A549 (cell line): ENCODE measurements around the gene NGB. TPM values are rescaled to one million over a fixed set of nuclear protein-coding genes. Genes with fewer than 3 reads are reported as not detected.

Source experiments
- ATAC-seq, 2 experiments: fragments of 200-7000 bp in 1 of 2; fragments of >200 bp in 1 of 2; cut with Nextera tagmentation in 1 of 2; cut with Tn5 transposase in 1 of 2; 3 replicates each; pipeline versions ENCODE4 v1.8.0 to v1.9.1; 2018 to 2020; ENCODE audit warnings: mild to moderate bottlenecking in 1 of 2, moderate library complexity in 1 of 2
- CTCF ChIA-PET: fragments of 300-600 bp; sonication (Branson Sonifier 250); formaldehyde crosslinking; extraction: SDS; loops from one replicate; lab custom pipeline; 2021; ENCODE audit warnings: antibody characterized with exemption, inconsistent platforms; lab: Yijun Ruan, JAX
- POLR2A ChIA-PET: fragments of 350-600 bp; formaldehyde crosslinking; extraction: SDS; loops from one replicate; lab custom pipeline; 2021; ENCODE audit warnings: antibody characterized with exemption, inconsistent platforms; lab: Yijun Ruan, JAX
- DNase-seq, 2 experiments: peaks; one replicate each; pipeline versions ENCODE4 v3.0.0 to v3.0.0-alpha.2; 2011 to 2016; ENCODE audit warnings: low read depth in 1 of 2, low spot score in 1 of 2
- FAIRE-seq: peaks from 2 replicates; lab custom pipeline; 2011; peaks lifted over from hg19 to GRCh38; lab: Jason Lieb, UNC
- H3K27ac ChIP-seq, 2 experiments: fragments of >200 bp; sonication (Bioruptor Twin); formaldehyde crosslinking; 3 replicates each; pipeline ENCODE4 v1.5.1; 2016 to 2017
- H3K4me1 ChIP-seq: fragments of >200 bp; sonication (Bioruptor Twin); formaldehyde crosslinking; 3 replicates; pipeline ENCODE4 v1.6.1; 2016
- H3K4me2 ChIP-seq: fragments of >200 bp; sonication (Bioruptor Twin); formaldehyde crosslinking; 3 replicates; pipeline ENCODE4 v1.6.1; 2016
- H3K4me3 ChIP-seq: fragments of >200 bp; sonication (Bioruptor Twin); formaldehyde crosslinking; 3 replicates; pipeline ENCODE4 v1.5.1; 2016
- H3K9me3 ChIP-seq: fragments of >200 bp; sonication (Bioruptor Twin); formaldehyde crosslinking; 3 replicates; pipeline ENCODE4 v1.6.1; 2016
- BHLHE40 ChIP-seq: IDR thresholded peaks from 2 replicates; pipeline ENCODE4 v1.6.1; 2012; ENCODE audit warnings: low read depth, low read length, inconsistent platforms
- CHD2 ChIP-seq: fragments of 150-350 bp; IDR thresholded peaks from 2 replicates; pipeline ENCODE4 v1.6.1; 2014; ENCODE audit warnings: low read length; ENCODE audit not compliant: partially characterized antibody
- CHD4 ChIP-seq: fragments of 200-600 bp; sonication (generic); IDR thresholded peaks from 2 replicates; pipeline ENCODE4 v1.6.1; 2016; ENCODE audit warnings: antibody characterized with exemption, mild to moderate bottlenecking, borderline replicate concordance
- EHF ChIP-seq: fragments of 250-450 bp; sonication (Bioruptor Pico); IDR thresholded peaks from 2 replicates; pipeline ENCODE4 v1.5.0; 2020; ENCODE audit warnings: mild to moderate bottlenecking
- EHMT2 ChIP-seq: fragments of 200-600 bp; sonication (generic); IDR thresholded peaks from 2 replicates; pipeline ENCODE4 v1.6.1; 2016; ENCODE audit warnings: antibody characterized with exemption, low read depth, mild to moderate bottlenecking, moderate library complexity
- ESRRA ChIP-seq: fragments of 150-350 bp; IDR thresholded peaks from 2 replicates; pipeline ENCODE4 v1.6.1; 2014; ENCODE audit warnings: mild to moderate bottlenecking, low read length, borderline replicate concordance
- FOSB ChIP-seq: fragments of 250-450 bp; sonication (Bioruptor Pico); IDR thresholded peaks from 2 replicates; pipeline ENCODE4 v1.5.0; 2020; ENCODE audit warnings: mild to moderate bottlenecking, moderate library complexity
- FOSL2 ChIP-seq, 2 experiments: fragments of 450-650 bp in 1 of 2; fragments of >200 bp in 1 of 2; sonication (Bioruptor Twin) in 1 of 2; formaldehyde crosslinking; IDR thresholded peaks; 2 replicates each; pipeline versions ENCODE4 v1.5.0 to v1.6.1; 2016 to 2020; ENCODE audit warnings: mild to moderate bottlenecking in 1 of 2, moderate library complexity in 1 of 2
- FOXS1 ChIP-seq: fragments of 250-450 bp; sonication (Bioruptor Pico); IDR thresholded peaks from 2 replicates; pipeline ENCODE4 v1.5.0; 2020; ENCODE audit warnings: mild to moderate bottlenecking, moderate library complexity
- GATA3 ChIP-seq: IDR thresholded peaks from 2 replicates; pipeline ENCODE4 v1.6.1; 2012; ENCODE audit warnings: borderline replicate concordance
- HOXB5 ChIP-seq: fragments of 250-450 bp; sonication (Bioruptor Pico); IDR thresholded peaks from 2 replicates; pipeline ENCODE4 v1.5.0; 2020; ENCODE audit warnings: mild to moderate bottlenecking, moderate library complexity
- JUN ChIP-seq, 2 experiments: fragments of >200 bp; sonication (Bioruptor Twin); formaldehyde crosslinking; IDR thresholded peaks; 2 replicates in 1 of 2; 3 replicates in 1 of 2; pipeline ENCODE4 v1.6.1; 2016 to 2017
- KDM1A ChIP-seq: fragments of 200-600 bp; sonication (generic); IDR thresholded peaks from 2 replicates; pipeline ENCODE4 v1.6.1; 2016; ENCODE audit warnings: low read depth, mild to moderate bottlenecking
- NFE2L2 ChIP-seq: fragments of 150-350 bp; conservative IDR thresholded peaks from 2 replicates; pipeline ENCODE4 v1.6.1; 2014; ENCODE audit warnings: low read length
- NPAS2 ChIP-seq: fragments of 250-450 bp; sonication (Bioruptor Pico); IDR thresholded peaks from 2 replicates; pipeline ENCODE4 v1.8.0; 2022; ENCODE audit warnings: mild to moderate bottlenecking, moderate library complexity, borderline replicate concordance
- NR3C1 ChIP-seq: fragments of >200 bp; sonication (Bioruptor Twin); formaldehyde crosslinking; IDR thresholded peaks from 3 replicates; pipeline ENCODE4 v1.6.1; 2017
- POLR2A ChIP-seq: IDR thresholded peaks from 2 replicates; pipeline ENCODE4 v1.6.1; 2012; ENCODE audit warnings: mild to moderate bottlenecking, low read length
- RAD21 ChIP-seq, 2 experiments: fragments of >200 bp in 1 of 2; sonication (Bioruptor Twin) in 1 of 2; formaldehyde crosslinking in 1 of 2; IDR thresholded peaks in 1 of 2; conservative IDR thresholded peaks in 1 of 2; 2 replicates in 1 of 2; 3 replicates in 1 of 2; pipeline ENCODE4 v1.6.1; 2012 to 2018; ENCODE audit warnings: inconsistent platforms in 1 of 2
- RCOR1 ChIP-seq: fragments of 150-350 bp; IDR thresholded peaks from 2 replicates; pipeline ENCODE4 v1.6.1; 2014; ENCODE audit warnings: antibody characterized with exemption, low read length, low read depth
- RNF2 ChIP-seq: fragments of 200-600 bp; sonication (generic); IDR thresholded peaks from 2 replicates; pipeline ENCODE4 v1.6.1; 2016; ENCODE audit warnings: low read depth, mild to moderate bottlenecking, antibody characterized with exemption, moderate library complexity, borderline replicate concordance
- SMC3 ChIP-seq: fragments of >200 bp; sonication (Bioruptor Twin); formaldehyde crosslinking; IDR thresholded peaks from 3 replicates; pipeline ENCODE4 v1.6.1; 2018; ENCODE audit warnings: inconsistent platforms
- SREBF2 ChIP-seq: fragments of 450-650 bp; IDR thresholded peaks from 2 replicates; pipeline ENCODE4 v1.6.1; 2014; ENCODE audit warnings: mild to moderate bottlenecking, moderate library complexity
- TFCP2L1 ChIP-seq: fragments of 250-450 bp; sonication (Bioruptor Pico); IDR thresholded peaks from 2 replicates; pipeline ENCODE4 v1.5.0; 2021; ENCODE audit warnings: mild to moderate bottlenecking
- ZSCAN20 ChIP-seq: fragments of 250-450 bp; sonication (Bioruptor Pico); IDR thresholded peaks from 2 replicates; pipeline ENCODE4 v1.8.0; 2022; ENCODE audit warnings: mild to moderate bottlenecking, moderate library complexity
- WGBS: methylation state at CpG from one replicate; pipeline ENCODE4 v1.1.6; 2017; ENCODE audit errors: missing lambda C conversion rate; 5-methylcytosine and 5-hydroxymethylcytosine counted together
- polyA plus RNA-seq, 4 experiments: library from polyadenylated mRNA; depleted of rRNA in 3 of 4; stranded (reverse); fragments of >200 nt; fragmentation: RNase III in 1 of 4; extraction: RNeasy Plus Mini Kit Qiagen cat#74134 plus additional on column Dnase treatment in 1 of 4; gene quantifications; 2 replicates in 3 of 4; 3 replicates in 1 of 4; pipeline ENCODE4 v1.2.3, GENCODE V29; 2011 to 2017
- TF ChIP-seq, protein P1 (sequence below): fragments of >200 bp; sonication (Bioruptor Twin); formaldehyde crosslinking; IDR thresholded peaks from 3 replicates; pipeline ENCODE4 v1.5.1; 2016
- TF ChIP-seq, protein P2 (sequence below): fragments of >200 bp; sonication (Bioruptor Twin); formaldehyde crosslinking; IDR thresholded peaks from 3 replicates; pipeline ENCODE4 v1.6.1; 2016

NGB gene
- polyA plus RNA-seq, 2 of the 4 experiments (the other 2 are of a cell fraction) = not detected

DNA sequence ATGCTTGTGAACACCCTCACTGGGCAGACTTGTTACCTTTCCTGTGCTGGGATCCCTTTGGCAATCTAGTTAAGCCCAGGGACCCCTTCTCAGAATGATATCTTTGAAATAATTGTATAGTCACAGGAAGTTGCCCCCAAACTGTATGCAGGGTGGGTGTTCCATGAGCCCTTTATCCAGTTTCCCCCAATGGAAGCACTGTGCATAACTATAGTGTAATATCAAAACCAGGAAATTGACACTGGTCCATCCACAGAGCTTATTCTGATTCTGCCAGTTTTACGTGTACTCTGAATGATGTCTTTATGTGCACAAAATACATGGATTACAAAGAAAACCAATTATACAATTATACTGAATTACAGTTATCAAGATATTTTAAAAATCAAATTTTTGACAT lies 24.2 kb downstream of the NGB start:
- DNase-seq (no peak), ATAC-seq (no peak), FAIRE-seq (no peak)
- POLR2A ChIA-PET = interaction anchor here (0.6 kb wide), 1 partner anchor 40 kb away, joined by 5 read pairs; no protein-coding TSS in a partner anchor
- Histone ChIP-seq H3K27ac (no peak overlapping the region), H3K4me2 (no peak overlapping the region), H3K4me1 (no peaks in the 10 kb centered on the region), H3K4me3 (no peak overlapping the region), H3K9me3 (no peaks in the 10 kb centered on the region)
- CTCF ChIA-PET = interaction anchor here (1.0 kb wide), 1 partner anchor 13 kb away, joined by 3 read pairs; no protein-coding TSS in a partner anchor
- WGBS = 91% methylated on average over 1 of the region's 1 CpG
- TF ChIP-seq HOXB5 (CRISPR knock-in tag) (no peak), SMC3 (no peak), NPAS2 (CRISPR knock-in tag) (no peak), EHMT2 (no peak), POLR2A (no peak), RCOR1 (no peak), BHLHE40 (no peak), EHF (no peak), SREBF2 (no peak), CHD2 (no peak), RNF2 (no peak), CHD4 (no peak), TFCP2L1 (no peak), JUN (IDR thresholded peaks at IDR 0.05) (no peak), FOXS1 (CRISPR knock-in tag) (no peak), RAD21 (conservative IDR thresholded peaks at IDR 0.05 in 1 of 2, IDR thresholded peaks at IDR 0.05 in 1 of 2) (no peak), GATA3 (no peak)
- TF ChIP-seq, protein P1, sequence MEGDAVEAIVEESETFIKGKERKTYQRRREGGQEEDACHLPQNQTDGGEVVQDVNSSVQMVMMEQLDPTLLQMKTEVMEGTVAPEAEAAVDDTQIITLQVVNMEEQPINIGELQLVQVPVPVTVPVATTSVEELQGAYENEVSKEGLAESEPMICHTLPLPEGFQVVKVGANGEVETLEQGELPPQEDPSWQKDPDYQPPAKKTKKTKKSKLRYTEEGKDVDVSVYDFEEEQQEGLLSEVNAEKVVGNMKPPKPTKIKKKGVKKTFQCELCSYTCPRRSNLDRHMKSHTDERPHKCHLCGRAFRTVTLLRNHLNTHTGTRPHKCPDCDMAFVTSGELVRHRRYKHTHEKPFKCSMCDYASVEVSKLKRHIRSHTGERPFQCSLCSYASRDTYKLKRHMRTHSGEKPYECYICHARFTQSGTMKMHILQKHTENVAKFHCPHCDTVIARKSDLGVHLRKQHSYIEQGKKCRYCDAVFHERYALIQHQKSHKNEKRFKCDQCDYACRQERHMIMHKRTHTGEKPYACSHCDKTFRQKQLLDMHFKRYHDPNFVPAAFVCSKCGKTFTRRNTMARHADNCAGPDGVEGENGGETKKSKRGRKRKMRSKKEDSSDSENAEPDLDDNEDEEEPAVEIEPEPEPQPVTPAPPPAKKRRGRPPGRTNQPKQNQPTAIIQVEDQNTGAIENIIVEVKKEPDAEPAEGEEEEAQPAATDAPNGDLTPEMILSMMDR = no peak

DNA sequence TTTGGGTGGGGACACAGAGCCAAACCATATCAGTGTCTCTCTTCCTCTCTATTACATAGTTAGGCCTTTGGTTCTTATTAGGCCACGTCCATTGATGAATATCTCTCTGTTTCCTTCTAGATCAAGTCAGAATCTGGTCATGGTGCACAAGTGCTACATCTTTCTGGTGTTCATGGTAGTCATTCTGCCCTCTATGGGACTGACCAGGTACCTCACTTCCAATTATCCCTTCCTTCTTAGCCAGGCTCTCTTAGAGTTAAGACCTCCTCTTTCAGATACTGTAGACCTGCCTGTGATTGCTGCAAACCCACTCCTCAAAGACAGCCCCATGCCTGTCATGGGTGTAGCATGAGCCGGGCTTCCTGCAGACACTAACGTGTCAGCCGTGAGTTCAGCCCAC lies 25.2 kb downstream of the NGB start:
- H3K9me3 ChIP-seq = no peaks in the 10 kb centered on the region
- no peak overlapping the region for H3K27ac ChIP-seq
- TF ChIP-seq POLR2A = no peak
- no peak for TF ChIP-seq FOSB (CRISPR knock-in tag)
- TF ChIP-seq ZSCAN20 (CRISPR knock-in tag) = no peak
- TF ChIP-seq FOSL2 (IDR thresholded peaks at IDR 0.05) = no peak
- TF ChIP-seq FOSL2 (CRISPR knock-in tag; IDR thresholded peaks at IDR 0.05) = no peak
- TF ChIP-seq EHMT2 = no peak
- no peak for TF ChIP-seq RAD21 (conservative IDR thresholded peaks at IDR 0.05 in 1 of 2, IDR thresholded peaks at IDR 0.05 in 1 of 2)
- TF ChIP-seq NFE2L2 = no peak
- TF ChIP-seq, protein P1 = no peak
- no peak for TF ChIP-seq CHD2
- TF ChIP-seq, protein P2, sequence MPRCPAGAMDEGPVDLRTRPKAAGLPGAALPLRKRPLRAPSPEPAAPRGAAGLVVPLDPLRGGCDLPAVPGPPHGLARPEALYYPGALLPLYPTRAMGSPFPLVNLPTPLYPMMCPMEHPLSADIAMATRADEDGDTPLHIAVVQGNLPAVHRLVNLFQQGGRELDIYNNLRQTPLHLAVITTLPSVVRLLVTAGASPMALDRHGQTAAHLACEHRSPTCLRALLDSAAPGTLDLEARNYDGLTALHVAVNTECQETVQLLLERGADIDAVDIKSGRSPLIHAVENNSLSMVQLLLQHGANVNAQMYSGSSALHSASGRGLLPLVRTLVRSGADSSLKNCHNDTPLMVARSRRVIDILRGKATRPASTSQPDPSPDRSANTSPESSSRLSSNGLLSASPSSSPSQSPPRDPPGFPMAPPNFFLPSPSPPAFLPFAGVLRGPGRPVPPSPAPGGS = no peak
- no peak for TF ChIP-seq NR3C1
- no peak for TF ChIP-seq KDM1A
- no peak for TF ChIP-seq SMC3
- no peak for TF ChIP-seq RCOR1
- TF ChIP-seq ESRRA = no peak
- no peak for DNase-seq
- no peak; a peak in 1 of 6 replicates for ATAC-seq
- 23% methylated on average over 4 of the region's 4 CpGs for WGBS
- no peak overlapping the region for H3K4me2 ChIP-seq
- CTCF ChIA-PET = interaction anchor here (0.9 to 1.3 kb wide), 4 partner anchors 12 to 122 kb away, joined by 3 to 4 read pairs (median 4); no protein-coding TSS in a partner anchor
- no peak for FAIRE-seq
- H3K4me3 ChIP-seq = no peak overlapping the region
- H3K4me1 ChIP-seq = no peaks in the 10 kb centered on the region
- POLR2A ChIA-PET = no interaction called here
